Measurements from ENCODE around the gene ACSF3.

ACSF3 gene

GRCh38 chr16:89114159-89114981 is 20.7 kb downstream of the ACSF3 start:
- DNase-seq: no peak

GRCh38 chr16:89115216-89115861 is 21.7 kb downstream of the ACSF3 start:
- DNase-seq: no peak

GRCh38 chr16:89116341-89117226 is 22.9 kb downstream of the ACSF3 start:
- no peak for DNase-seq

- DNase-seq: no peak
Measured at GRCh38 chr16:89117227-89117974, 23.7 kb downstream of the ACSF3 start.

GRCh38 chr16:89117975-89118289 is 24.3 kb downstream of the ACSF3 start:
- no peak for DNase-seq

- no peak for DNase-seq
Measured at GRCh38 chr16:89118361-89119165, 24.9 kb downstream of the ACSF3 start.

- DNase-seq: no peak
Measured at GRCh38 chr16:89119166-89119621, 25.5 kb downstream of the ACSF3 start.

GRCh38 chr16:89119661-89120141 is 26.0 kb downstream of the ACSF3 start:
- DNase-seq: no peak

- DNase-seq: no peak
Measured at GRCh38 chr16:89120281-89120680, 26.6 kb downstream of the ACSF3 start.

GRCh38 chr16:89120921-89121351 is 27.3 kb downstream of the ACSF3 start:
- no peak for DNase-seq

- DNase-seq: no peak
Measured at GRCh38 chr16:89121691-89122321, 28.2 kb downstream of the ACSF3 start.

GRCh38 chr16:89122322-89122851 is 28.7 kb downstream of the ACSF3 start:
- no peak for DNase-seq

GRCh38 chr16:89123001-89123830 is 29.6 kb downstream of the ACSF3 start:
- DNase-seq: no peak

- no peak for DNase-seq
Measured at GRCh38 chr16:89123831-89124100, 30.1 kb downstream of the ACSF3 start.

- DNase-seq: no peak
Measured at GRCh38 chr16:89129378-89129777, 35.7 kb downstream of the ACSF3 start.

GRCh38 chr16:89130448-89130847 is 36.8 kb downstream of the ACSF3 start:
- no peak for DNase-seq

- no peak for DNase-seq
Measured at GRCh38 chr16:89131783-89132182, 38.1 kb downstream of the ACSF3 start.

- no peak for DNase-seq
Measured at GRCh38 chr16:89132194-89133005, 38.7 kb downstream of the ACSF3 start.

GRCh38 chr16:89133457-89134127 is 39.9 kb downstream of the ACSF3 start:
- DNase-seq: no peak
